B cell (primary cell): ENCODE data around the gene HIBCH. TPM values are rescaled to one million over a fixed set of nuclear protein-coding genes. Genes with fewer than 3 reads are reported as not detected.

Experiments used
- ATAC-seq: fragments of 200-7000 bp; cut with Tn5 transposase; one replicate; pipeline ENCODE4 v1.10.0; 2021; ENCODE audit warnings: low read depth, mild to moderate bottlenecking, moderate number of reproducible peaks, moderate library complexity
- CTCF ChIA-PET: fragments of 350-600 bp; sonication (Branson Sonifier 250); formaldehyde crosslinking; loops from one replicate; lab custom pipeline; 2021; ENCODE audit warnings: antibody characterized with exemption, inconsistent platforms; lab: Charles Lee
- POLR2A ChIA-PET: fragments of 350-600 bp; sonication (Branson Sonifier 250); formaldehyde crosslinking; loops from one replicate; lab custom pipeline; 2021; ENCODE audit warnings: antibody characterized with exemption; lab: Charles Lee
- DNase-seq: peaks from one replicate; pipeline ENCODE4 v3.0.0; 2013
- H2AFZ ChIP-seq: 2 replicates; pipeline ENCODE4 v1.6.1; 2012; ENCODE audit warnings: mild to moderate bottlenecking, low read depth, low read length; ENCODE audit not compliant: insufficient read depth, poor library complexity, severe bottlenecking
- H3K27ac ChIP-seq, 2 donors: 1 replicate in 1 of 2; 2 replicates in 1 of 2; pipeline ENCODE4 v1.5.1; 2012 to 2013; ENCODE audit warnings: low read length in 2 of 2, mild to moderate bottlenecking in 2 of 2, moderate library complexity in 1 of 2
- H3K27me3 ChIP-seq, 4 experiments: fragments of 200-600 bp in 1 of 4; sonication (generic) in 1 of 4; replicated peaks in 1 of 4; 1 replicate in 2 of 4; 2 replicates in 2 of 4; pipeline versions ENCODE4 v1.6.1 to v1.7.0; 2013 to 2016; ENCODE audit warnings: low read length in 3 of 4, mild to moderate bottlenecking in 2 of 4, mixed read lengths in 1 of 4, moderate library complexity in 1 of 4; ENCODE audit not compliant: insufficient read depth in 4 of 4, control insufficient read depth in 3 of 4; ENCODE audit errors: control extremely low read depth in 1 of 4
- H3K36me3 ChIP-seq, 2 experiments: replicated peaks in 1 of 2; 1 replicate in 1 of 2; 2 replicates in 1 of 2; pipeline versions ENCODE4 v1.6.1 to v1.7.1; 2013; ENCODE audit warnings: low read length in 1 of 2; ENCODE audit not compliant: insufficient read depth in 2 of 2, control insufficient read depth in 1 of 2; ENCODE audit errors: control extremely low read depth in 1 of 2, extremely low read depth in 1 of 2
- H3K4me1 ChIP-seq, 2 donors: fragments of 200-600 bp in 1 of 2; sonication (generic) in 1 of 2; 1 replicate in 1 of 2; 2 replicates in 1 of 2; pipeline versions ENCODE4 v1.5.1 to v1.6.1; 2013 to 2017; ENCODE audit warnings: low read length in 2 of 2; ENCODE audit not compliant: control insufficient read depth in 2 of 2, insufficient read depth in 2 of 2
- H3K4me2 ChIP-seq: replicated peaks from 2 replicates; pipeline ENCODE3; 2012; ENCODE audit warnings: mild to moderate bottlenecking, low read depth, low read length; ENCODE audit not compliant: poor library complexity, severe bottlenecking
- H3K4me3 ChIP-seq, 5 experiments: fragments of 200-600 bp in 1 of 5; sonication (generic) in 1 of 5; 1 replicate in 3 of 5; 2 replicates in 2 of 5; pipeline versions ENCODE4 v1.5.1 to v1.7.0; 2011 to 2016; ENCODE audit warnings: low read length in 4 of 5, mild to moderate bottlenecking in 4 of 5, low read depth in 2 of 5, control low read depth in 1 of 5, moderate library complexity in 1 of 5; ENCODE audit not compliant: insufficient read depth in 1 of 5; ENCODE audit errors: control extremely low read depth in 1 of 5, extremely low read depth in 1 of 5
- H3K79me2 ChIP-seq: fragments of 200-600 bp; sonication (generic); one replicate; pipeline ENCODE4 v1.6.0; 2016; ENCODE audit warnings: low read length; ENCODE audit not compliant: control insufficient read depth, insufficient read depth
- H3K9ac ChIP-seq: fragments of 200-600 bp; sonication (generic); 2 replicates; pipeline ENCODE4 v1.6.1; 2017; ENCODE audit warnings: mild to moderate bottlenecking, low read length, moderate library complexity
- H3K9me3 ChIP-seq, 3 donors: one replicate each; pipeline versions ENCODE4 v1.6.1 to v1.7.1; 2013; ENCODE audit warnings: low read length in 2 of 3; ENCODE audit not compliant: control insufficient read depth in 2 of 3, insufficient read depth in 1 of 3; ENCODE audit errors: control extremely low read depth in 1 of 3
- H4K20me1 ChIP-seq: 2 replicates; pipeline ENCODE4 v1.6.0; 2012; ENCODE audit warnings: mild to moderate bottlenecking, low read length; ENCODE audit not compliant: insufficient read depth, control insufficient read depth, poor library complexity, severe bottlenecking
- H3K27ac Mint-ChIP-seq: one replicate; pipeline ENCODE4 v1.8.0; 2021; ENCODE audit warnings: mixed read lengths
- H3K27me3 Mint-ChIP-seq: one replicate; pipeline ENCODE4 v1.8.0; 2021; ENCODE audit warnings: mixed read lengths
- H3K4me1 Mint-ChIP-seq: one replicate; pipeline ENCODE4 v1.8.0; 2021; ENCODE audit warnings: mixed read lengths
- H3K4me3 Mint-ChIP-seq: one replicate; pipeline ENCODE4 v1.8.0; 2021; ENCODE audit warnings: mixed read lengths
- H3K9me3 Mint-ChIP-seq: one replicate; pipeline ENCODE4 v1.8.0; 2022; ENCODE audit warnings: mixed read lengths; ENCODE audit not compliant: insufficient read depth
- CTCF ChIP-seq: fragments of 200-600 bp; IDR thresholded peaks from one replicate; pipeline ENCODE4 v1.8.0; 2022; ENCODE audit warnings: antibody characterized with exemption, mild to moderate bottlenecking
- EZH2 ChIP-seq: IDR thresholded peaks from 2 replicates; pipeline ENCODE4 v1.6.1; 2012; ENCODE audit warnings: borderline replicate concordance, low read depth, mild to moderate bottlenecking, moderate library complexity, low read length; ENCODE audit not compliant: insufficient read depth, poor library complexity, severe bottlenecking
- WGBS: methylation state at CpG from one replicate; pipeline ENCODE4 v1.1.5; 2013; ENCODE audit warnings: missing lambda C conversion rate; ENCODE audit not compliant: insufficient coverage; 5-methylcytosine and 5-hydroxymethylcytosine counted together
- intact Hi-C: fragments of 100-400 bp; cut with micrococcal nuclease; formaldehyde crosslinking; loops from one replicate; pipeline ENCODE4 v1.10.0; 2022
- polyA plus RNA-seq: library from polyadenylated mRNA; depleted of rRNA; stranded (reverse); fragments of >200 nt; gene quantifications from 2 replicates; pipeline ENCODE4 v1.2.3, GENCODE V29; 2012
- total RNA-seq, 2 donors: library from RNA; stranded (reverse); fragments of 120-200 nt in 1 of 2; gene quantifications; 1 replicate in 1 of 2; 2 replicates in 1 of 2; pipeline versions ENCODE4 v1.2.3 to v1.2.4, GENCODE V29; 2013 to 2022

Gene HIBCH
- total and polyA plus RNA-seq, 2 donors (not counting 1 experiment from before 2014, with no cell fraction given): 5.6 to 30.2 TPM

- Mint-ChIP-seq H3K9me3 (no peaks in the 10 kb centered on the region), H3K27ac (peak overlapping the region; percentile 85), H3K27me3 (no peaks in the 10 kb centered on the region), H3K4me1 (peaks cover 26% of the 10 kb centered on the region), H3K4me3 (peak overlapping the region; percentile 87)
- peak overlapping the region; percentile 93 for H3K4me2 ChIP-seq
- no peaks in the 10 kb centered on the region for H3K79me2 ChIP-seq
- peaks cover 0 to 9% (median 0%) of the 10 kb centered on the region in 4 experiments for H3K27me3 ChIP-seq
- ChIA-PET CTCF (interaction anchor here (0.7 to 2.3 kb wide), 9 partner anchors 9 to 372 kb away, joined by 3 to 14 read pairs (median 4); no protein-coding TSS in a partner anchor), POLR2A (no interaction called here)
- intact Hi-C loops: loop anchor here (2.0 to 10.0 kb wide), 5 partner anchors 14 to 506 kb away; partner anchors contain the start of genes ANKAR, HIBCH and NEMP2
- peak overlapping the region; percentile 77 for H3K9ac ChIP-seq
- peaks cover 16 to 22% of the 10 kb centered on the region in 2 donors for H3K4me1 ChIP-seq
- H2AFZ ChIP-seq: peak overlapping the region; percentile 86
- no peaks in the 10 kb centered on the region for H3K9me3 ChIP-seq
- ATAC-seq: peak; percentile 89
- DNase-seq: peak; percentile 70
- no peak overlapping the region for H3K27ac ChIP-seq
- no peaks in the 10 kb centered on the region for H3K36me3 ChIP-seq
- H4K20me1 ChIP-seq: no peaks in the 10 kb centered on the region
- WGBS: 1% methylated on average over 82 of the region's 82 CpGs
- peak overlapping the region in 4 of 5 experiments; percentile 48 to 71 (median 60) for H3K4me3 ChIP-seq
- no peak for TF ChIP-seq EZH2
- TF ChIP-seq CTCF: peak; percentile 31
Measured at GRCh38 chr2:190180313-190181122, 139.1 kb downstream of the HIBCH start.
